Neural progenitor cell (in vitro differentiated cells): ENCODE results near the gene KAZN.

Experiments used
- EZH2 ChIP-seq: fragments of 200-600 bp; sonication (generic); IDR thresholded peaks from 2 replicates; pipeline ENCODE4 v1.6.1; 2017; ENCODE audit warnings: antibody characterized with exemption, mild to moderate bottlenecking, moderate library complexity
- EZH2phosphoT487 ChIP-seq: fragments of 200-600 bp; sonication (generic); IDR thresholded peaks from 2 replicates; pipeline ENCODE4 v1.6.1; 2017; ENCODE audit warnings: antibody characterized with exemption
- TF ChIP-seq, protein P1 (sequence below): fragments of 200-600 bp; sonication (generic); IDR thresholded peaks from 2 replicates; pipeline ENCODE4 v1.5.1; 2017; ENCODE audit warnings: antibody characterized with exemption, mild to moderate bottlenecking

DNA sequence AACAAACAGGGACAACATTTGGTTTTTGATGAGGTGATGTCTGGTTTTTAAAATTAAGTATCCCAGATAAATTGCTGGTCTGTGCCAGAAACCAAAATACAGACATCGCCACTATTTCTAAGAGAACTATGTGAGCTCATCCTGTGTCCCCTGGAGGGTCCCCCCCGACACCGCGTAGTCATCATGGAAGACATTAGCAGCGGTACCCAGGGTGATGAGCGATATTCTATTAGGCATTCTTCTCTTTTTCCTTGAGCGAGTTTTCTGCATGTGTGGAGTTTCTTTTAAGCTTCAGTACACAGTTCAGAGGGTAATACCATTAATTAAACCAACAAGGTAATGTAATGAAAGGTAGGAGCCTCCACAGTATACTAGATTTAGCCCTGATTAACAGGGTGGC lies 26.5 kb downstream of the KAZN start:
- TF ChIP-seq, protein P1, sequence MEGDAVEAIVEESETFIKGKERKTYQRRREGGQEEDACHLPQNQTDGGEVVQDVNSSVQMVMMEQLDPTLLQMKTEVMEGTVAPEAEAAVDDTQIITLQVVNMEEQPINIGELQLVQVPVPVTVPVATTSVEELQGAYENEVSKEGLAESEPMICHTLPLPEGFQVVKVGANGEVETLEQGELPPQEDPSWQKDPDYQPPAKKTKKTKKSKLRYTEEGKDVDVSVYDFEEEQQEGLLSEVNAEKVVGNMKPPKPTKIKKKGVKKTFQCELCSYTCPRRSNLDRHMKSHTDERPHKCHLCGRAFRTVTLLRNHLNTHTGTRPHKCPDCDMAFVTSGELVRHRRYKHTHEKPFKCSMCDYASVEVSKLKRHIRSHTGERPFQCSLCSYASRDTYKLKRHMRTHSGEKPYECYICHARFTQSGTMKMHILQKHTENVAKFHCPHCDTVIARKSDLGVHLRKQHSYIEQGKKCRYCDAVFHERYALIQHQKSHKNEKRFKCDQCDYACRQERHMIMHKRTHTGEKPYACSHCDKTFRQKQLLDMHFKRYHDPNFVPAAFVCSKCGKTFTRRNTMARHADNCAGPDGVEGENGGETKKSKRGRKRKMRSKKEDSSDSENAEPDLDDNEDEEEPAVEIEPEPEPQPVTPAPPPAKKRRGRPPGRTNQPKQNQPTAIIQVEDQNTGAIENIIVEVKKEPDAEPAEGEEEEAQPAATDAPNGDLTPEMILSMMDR, result no peak
- no peak for TF ChIP-seq EZH2
- peak; percentile 34 for TF ChIP-seq EZH2phosphoT487
